Measurements from ENCODE around the gene DOK1. TPM values are rescaled to one million over a fixed set of nuclear protein-coding genes. Genes with fewer than 3 reads are reported as not detected.

Gene DOK1
- total RNA-seq, 1 experiment from 2014 or later = 15.0 TPM

DNA sequence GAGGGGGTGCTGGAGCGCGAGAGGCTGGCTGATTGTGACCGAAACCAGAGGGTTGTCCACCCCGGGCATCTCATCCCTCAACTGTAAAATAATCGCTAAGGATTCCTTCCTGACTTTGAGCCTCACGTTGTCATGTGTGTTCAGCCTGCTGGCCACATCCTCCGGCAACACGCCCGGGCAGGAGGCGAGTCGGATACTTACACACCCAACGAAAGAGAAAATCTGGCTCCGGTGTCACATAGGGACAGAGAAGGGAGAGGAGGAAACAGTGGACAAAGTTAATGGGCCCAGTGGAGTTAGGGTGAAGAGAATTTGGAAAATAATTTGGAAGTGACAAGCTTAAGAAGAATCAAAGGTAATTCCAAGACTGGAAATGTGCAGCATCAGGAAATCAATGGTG, 37.9 kb upstream of the DOK1 start:
- Histone ChIP-seq H3K36me3 (ENCODE audit: low read depth) (no peaks in the 10 kb centered on the region), H3K4me1 (replicated peaks; ENCODE audit: insufficient read depth) (no peaks in the 10 kb centered on the region), H2AFZ (no peak overlapping the region), H3K4me2 (no peak overlapping the region), H3F3A (ENCODE audit: insufficient read depth, low read depth) (no peaks in the 10 kb centered on the region), H3K27me3 (ENCODE audit: insufficient read depth, low read depth) (no peaks in the 10 kb centered on the region), H3K9me3 (ENCODE audit: insufficient read depth, low read depth) (no peaks in the 10 kb centered on the region), H4K20me1 (ENCODE audit: insufficient read depth) (no peaks in the 10 kb centered on the region), H3K79me2 (ENCODE audit: low read depth) (no peaks in the 10 kb centered on the region), H3K9me2 (ENCODE audit: insufficient read depth) (no peaks in the 10 kb centered on the region), H3K4me3 (no peak overlapping the region), H3K27ac (no peak overlapping the region)
- POLR2A ChIA-PET (ENCODE audit: unreplicated experiment) = no interaction called here
- intact Hi-C loops (cut with micrococcal nuclease; ENCODE audit: unreplicated experiment) = no loop called here
- DNase-seq = no peak
- no peak for TF ChIP-seq EZH2 (IDR thresholded peaks at IDR 0.05; ENCODE audit: low read depth)
- TF ChIP-seq CTCF (conservative IDR thresholded peaks at IDR 0.05) = no peak
- CTCF ChIA-PET = no interaction called here
- no TSS peak for BruUV-seq (replicated peaks)

DNA sequence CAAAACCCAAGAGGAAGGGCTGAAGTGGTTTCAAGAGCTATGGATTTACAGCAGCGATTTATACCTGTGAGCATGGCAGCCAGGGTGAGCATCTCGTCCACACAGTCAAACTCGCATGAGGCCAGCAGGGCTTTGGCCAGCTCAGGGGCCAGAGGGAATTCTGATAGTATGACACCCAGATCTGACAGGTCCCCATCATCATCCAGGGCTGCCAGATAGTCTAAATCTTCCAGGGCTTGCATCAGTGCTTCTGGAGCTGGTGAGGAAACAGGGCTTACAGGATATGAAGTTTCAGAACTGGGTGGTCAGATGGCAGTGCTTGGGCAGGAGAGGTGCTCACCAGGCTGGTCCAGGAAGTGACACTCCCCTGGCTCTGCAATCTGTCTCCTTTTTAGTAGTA, 32.0 kb upstream of the DOK1 start:
- Histone ChIP-seq H3K27me3 (ENCODE audit: insufficient read depth, low read depth) (no peaks in the 10 kb centered on the region), H3K4me3 (no peak overlapping the region), H3K4me1 (replicated peaks; ENCODE audit: insufficient read depth) (no peaks in the 10 kb centered on the region; the same call in 1 of the 2 replicates), H3K9me3 (ENCODE audit: insufficient read depth, low read depth) (no peaks in the 10 kb centered on the region), H3K9me2 (ENCODE audit: insufficient read depth) (no peaks in the 10 kb centered on the region), H3K36me3 (ENCODE audit: low read depth) (peaks cover 14% of the 10 kb centered on the region), H3F3A (ENCODE audit: insufficient read depth, low read depth) (no peaks in the 10 kb centered on the region; the same call in 1 of the 2 replicates), H3K4me2 (no peak overlapping the region), H3K27ac (no peak overlapping the region), H2AFZ (no peak overlapping the region), H3K79me2 (ENCODE audit: low read depth) (peaks cover 8% of the 10 kb centered on the region), H4K20me1 (ENCODE audit: insufficient read depth) (no peaks in the 10 kb centered on the region)
- intact Hi-C loops (cut with micrococcal nuclease; ENCODE audit: unreplicated experiment) = no loop called here
- POLR2A ChIA-PET (ENCODE audit: unreplicated experiment) = interaction anchor here (0.6 kb wide), 1 partner anchor 843 kb away, joined by 7 read pairs; no protein-coding TSS in a partner anchor
- no peak for DNase-seq
- CTCF ChIA-PET = no interaction called here
- TF ChIP-seq EZH2 (IDR thresholded peaks at IDR 0.05; ENCODE audit: low read depth) (no peak), CTCF (conservative IDR thresholded peaks at IDR 0.05) (no peak)
- BruUV-seq (replicated peaks) = no TSS peak

DNA sequence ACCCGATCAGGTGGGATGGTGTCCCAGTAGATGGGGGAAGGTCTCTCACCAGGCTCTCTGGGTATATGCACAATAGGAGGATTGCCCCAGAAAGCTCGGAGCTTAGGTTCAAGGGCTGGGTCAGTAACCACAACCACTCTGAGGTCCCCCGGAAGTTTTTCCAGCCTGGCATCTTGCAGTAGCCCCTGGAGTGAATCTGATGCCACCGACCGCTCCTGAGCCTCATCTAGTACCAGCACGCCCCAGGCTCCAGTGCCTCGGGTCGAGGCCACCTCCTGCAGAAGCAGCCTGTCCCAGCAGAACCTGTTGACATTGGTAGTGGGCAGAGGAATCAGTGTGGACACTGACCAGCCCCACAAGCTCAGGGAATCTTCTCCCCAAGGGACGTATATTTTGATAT, 30.5 kb upstream of the DOK1 start:
- Histone ChIP-seq H3K9me3 (ENCODE audit: insufficient read depth, low read depth) (no peaks in the 10 kb centered on the region), H3K27ac (no peak overlapping the region), H3K9me2 (ENCODE audit: insufficient read depth) (no peaks in the 10 kb centered on the region), H3K4me1 (replicated peaks; ENCODE audit: insufficient read depth) (peaks cover 10% of the 10 kb centered on the region), H3K79me2 (ENCODE audit: low read depth) (peaks cover 23% of the 10 kb centered on the region), H3F3A (ENCODE audit: insufficient read depth, low read depth) (peaks cover 6% of the 10 kb centered on the region; the same call in 1 of the 2 replicates), H3K4me3 (no peak overlapping the region), H3K4me2 (no peak overlapping the region), H4K20me1 (ENCODE audit: insufficient read depth) (peaks cover 9% of the 10 kb centered on the region; the same call in 1 of the 2 replicates), H3K27me3 (ENCODE audit: insufficient read depth, low read depth) (no peaks in the 10 kb centered on the region), H2AFZ (no peak overlapping the region), H3K36me3 (ENCODE audit: low read depth) (peaks cover 18% of the 10 kb centered on the region)
- TF ChIP-seq EZH2 (IDR thresholded peaks at IDR 0.05; ENCODE audit: low read depth) (no peak), CTCF (conservative IDR thresholded peaks at IDR 0.05) (no peak)
- intact Hi-C loops (cut with micrococcal nuclease; ENCODE audit: unreplicated experiment) = no loop called here
- DNase-seq = no peak
- POLR2A ChIA-PET (ENCODE audit: unreplicated experiment) = no interaction called here
- CTCF ChIA-PET = no interaction called here
- BruUV-seq (replicated peaks) = no TSS peak

All from PC-9 (cell line).